Measurements from ENCODE around the gene ACTN1. TPM values are rescaled to one million over a fixed set of nuclear protein-coding genes. Genes with fewer than 3 reads are reported as not detected.

The ACTN1 gene
- total and polyA plus RNA-seq, 8 donors, result 24.4 to 133 (median 49.0) TPM

GRCh38 chr14:68878908-68879307 lies 100.2 kb downstream of the ACTN1 start:
- no peak for FAIRE-seq
- 91 to 93% methylated on average over 18 to 20 of the region's 20 CpGs for WGBS, 2 donors
- H3K36me3 ChIP-seq, result peaks cover 8 to 66% (median 31%) of the 10 kb centered on the region in 3 donors
- peak in 1 of 6 donors; percentile 49 for DNase-seq
- ATAC-seq, result peak in 1 of 4 donors; percentile 7
- no peak overlapping the region for H3K27ac ChIP-seq
- intact Hi-C loops (cut with DNase I), result loop anchor here in 1 of 3 donors (10.0 kb wide), 1 partner anchor 216 kb away; no protein-coding TSS in a partner anchor
- no peak overlapping the region for H3K4me3 ChIP-seq
- TF ChIP-seq, protein P1, sequence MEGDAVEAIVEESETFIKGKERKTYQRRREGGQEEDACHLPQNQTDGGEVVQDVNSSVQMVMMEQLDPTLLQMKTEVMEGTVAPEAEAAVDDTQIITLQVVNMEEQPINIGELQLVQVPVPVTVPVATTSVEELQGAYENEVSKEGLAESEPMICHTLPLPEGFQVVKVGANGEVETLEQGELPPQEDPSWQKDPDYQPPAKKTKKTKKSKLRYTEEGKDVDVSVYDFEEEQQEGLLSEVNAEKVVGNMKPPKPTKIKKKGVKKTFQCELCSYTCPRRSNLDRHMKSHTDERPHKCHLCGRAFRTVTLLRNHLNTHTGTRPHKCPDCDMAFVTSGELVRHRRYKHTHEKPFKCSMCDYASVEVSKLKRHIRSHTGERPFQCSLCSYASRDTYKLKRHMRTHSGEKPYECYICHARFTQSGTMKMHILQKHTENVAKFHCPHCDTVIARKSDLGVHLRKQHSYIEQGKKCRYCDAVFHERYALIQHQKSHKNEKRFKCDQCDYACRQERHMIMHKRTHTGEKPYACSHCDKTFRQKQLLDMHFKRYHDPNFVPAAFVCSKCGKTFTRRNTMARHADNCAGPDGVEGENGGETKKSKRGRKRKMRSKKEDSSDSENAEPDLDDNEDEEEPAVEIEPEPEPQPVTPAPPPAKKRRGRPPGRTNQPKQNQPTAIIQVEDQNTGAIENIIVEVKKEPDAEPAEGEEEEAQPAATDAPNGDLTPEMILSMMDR (IDR thresholded peaks at IDR 0.05), result no peak
- no peaks in the 10 kb centered on the region for H3K27me3 ChIP-seq
- H3K9me3 ChIP-seq, result no peaks in the 10 kb centered on the region
- H3K4me1 ChIP-seq, result no peaks in the 10 kb centered on the region

DNA sequence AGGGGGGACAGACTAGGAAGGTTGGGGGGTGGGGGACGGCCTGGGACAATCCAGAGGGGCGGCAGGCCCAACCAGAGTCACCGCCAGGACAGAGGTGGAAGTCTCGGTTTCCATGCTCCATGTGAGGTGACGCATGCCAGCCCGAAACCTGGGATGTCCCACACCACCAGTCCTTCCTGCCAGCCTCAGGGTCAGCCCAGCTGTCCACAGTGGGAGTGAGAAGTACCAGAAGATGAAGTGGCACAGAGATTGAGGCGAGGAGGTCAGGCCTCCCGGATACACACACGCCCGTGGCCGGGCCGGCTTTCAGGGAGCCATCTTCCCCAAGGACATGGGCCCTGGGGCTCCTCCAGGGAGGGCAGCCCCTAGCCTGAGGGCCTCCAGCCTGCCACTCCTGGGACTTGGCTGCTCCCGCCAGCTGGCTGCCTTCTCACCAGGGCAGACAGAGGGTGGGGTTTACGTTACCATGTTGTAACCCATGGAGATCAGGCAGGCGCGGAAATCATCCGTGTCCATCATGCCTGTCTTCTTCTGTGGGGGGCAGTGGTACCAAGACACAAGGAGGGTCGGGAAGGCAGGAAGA lies 101.0 kb downstream of the ACTN1 start:
- Histone ChIP-seq H3K4me1 (no peaks in the 10 kb centered on the region), H3K9me3 (no peaks in the 10 kb centered on the region), H3K27ac (no peak overlapping the region), H3K4me3 (no peak overlapping the region), H3K27me3 (no peaks in the 10 kb centered on the region), H3K36me3 (peaks cover 8 to 59% (median 31%) of the 10 kb centered on the region in 3 donors)
- DNase-seq, result peak in 1 of 6 donors; percentile 47
- no peak for FAIRE-seq
- no peak for ATAC-seq
- 90% methylated on average over 18 of the region's 18 CpGs for WGBS, 2 donors
- intact Hi-C loops (cut with DNase I), result loop anchor here in 1 of 3 donors (10.0 kb wide), 1 partner anchor 217 kb away; no protein-coding TSS in a partner anchor
- TF ChIP-seq, protein P1 (IDR thresholded peaks at IDR 0.05), result no peak

GRCh38 chr14:68876976-68877375 lies 102.1 kb downstream of the ACTN1 start:
- TF ChIP-seq, protein P1 (IDR thresholded peaks at IDR 0.05), result no peak
- Histone ChIP-seq H3K4me1 (no peaks in the 10 kb centered on the region), H3K36me3 (peaks cover 8 to 48% (median 31%) of the 10 kb centered on the region in 3 donors), H3K4me3 (no peak overlapping the region), H3K9me3 (no peaks in the 10 kb centered on the region), H3K27ac (no peak overlapping the region), H3K27me3 (no peaks in the 10 kb centered on the region)
- WGBS, 2 donors, result 97% methylated on average over 6 of the region's 6 CpGs
- peak in 1 of 6 donors; percentile 32 for DNase-seq
- intact Hi-C loops (cut with DNase I), result loop anchor here in 1 of 3 donors (10.0 kb wide), 1 partner anchor 218 kb away; no protein-coding TSS in a partner anchor
- no peak for ATAC-seq
- FAIRE-seq, result no peak

DNA sequence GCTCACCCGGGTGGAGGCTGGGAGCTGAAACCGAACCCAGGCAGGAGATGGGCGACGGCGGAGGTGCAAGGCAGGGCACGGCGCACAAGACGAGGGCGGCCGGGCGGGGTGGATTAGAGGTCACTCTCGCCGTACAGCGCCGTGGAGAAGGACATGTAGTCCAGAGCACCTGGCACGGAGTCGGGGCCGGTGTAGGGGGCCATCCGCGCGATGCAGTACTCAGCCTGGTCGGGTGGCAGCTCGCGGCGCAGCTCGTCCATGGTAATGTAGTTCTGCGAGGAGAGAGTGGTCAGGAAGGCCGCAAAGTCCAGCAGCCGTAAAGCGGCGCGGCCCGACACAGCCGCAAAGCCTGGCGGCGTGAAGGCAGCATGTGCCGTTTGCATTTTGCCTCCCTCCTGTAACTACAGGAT lies 104.4 kb downstream of the ACTN1 start:
- H3K27me3 ChIP-seq, result no peaks in the 10 kb centered on the region
- WGBS, 2 donors, result 95 to 96% methylated on average over 37 of the region's 37 CpGs
- DNase-seq (peak in 1 of 6 donors; percentile 56), ATAC-seq (peak in 2 of 4 donors; percentile 19 to 39), FAIRE-seq (no peak)
- H3K9me3 ChIP-seq, result no peaks in the 10 kb centered on the region
- H3K4me3 ChIP-seq, result no peak overlapping the region
- H3K36me3 ChIP-seq, result peaks cover 4 to 31% (median 17%) of the 10 kb centered on the region in 3 donors
- no peaks in the 10 kb centered on the region for H3K4me1 ChIP-seq
- intact Hi-C loops (cut with DNase I), result loop anchor here in 1 of 3 donors (10.0 kb wide), 1 partner anchor 220 kb away; no protein-coding TSS in a partner anchor
- TF ChIP-seq, protein P1 (IDR thresholded peaks at IDR 0.05), result no peak
- H3K27ac ChIP-seq, result no peak overlapping the region

- TF ChIP-seq, protein P1 (IDR thresholded peaks at IDR 0.05), result no peak
- Histone ChIP-seq H3K27me3 (no peaks in the 10 kb centered on the region), H3K4me3 (no peak overlapping the region), H3K4me1 (no peaks in the 10 kb centered on the region), H3K9me3 (no peaks in the 10 kb centered on the region), H3K27ac (no peak overlapping the region), H3K36me3 (peaks cover 4 to 25% (median 13%) of the 10 kb centered on the region in 3 donors)
- ATAC-seq, result no peak
- FAIRE-seq, result no peak
- intact Hi-C loops (cut with DNase I), result loop anchor here in 1 of 3 donors (10.0 kb wide), 1 partner anchor 221 kb away; no protein-coding TSS in a partner anchor
- WGBS, 2 donors, result 84 to 88% methylated on average over 5 of the region's 5 CpGs
- no peak for DNase-seq
These were observed 105.7 kb downstream of the ACTN1 start for GRCh38 chr14:68873376-68873775.

Data from pancreas (tissue), 10 donors.